Measurements from ENCODE around the gene HSPB6. TPM values are rescaled to one million over a fixed set of nuclear protein-coding genes. Genes with fewer than 3 reads are reported as not detected.
"Not testable (repeated sequence)": the region's sequence is repeated elsewhere in the genome, so short reads cannot be mapped to it uniquely, and the experiment has no call there.

Gene HSPB6
- total RNA-seq, 4 donors from 2014 or later, result 44.9 to 119 (median 96.6) TPM

DNA sequence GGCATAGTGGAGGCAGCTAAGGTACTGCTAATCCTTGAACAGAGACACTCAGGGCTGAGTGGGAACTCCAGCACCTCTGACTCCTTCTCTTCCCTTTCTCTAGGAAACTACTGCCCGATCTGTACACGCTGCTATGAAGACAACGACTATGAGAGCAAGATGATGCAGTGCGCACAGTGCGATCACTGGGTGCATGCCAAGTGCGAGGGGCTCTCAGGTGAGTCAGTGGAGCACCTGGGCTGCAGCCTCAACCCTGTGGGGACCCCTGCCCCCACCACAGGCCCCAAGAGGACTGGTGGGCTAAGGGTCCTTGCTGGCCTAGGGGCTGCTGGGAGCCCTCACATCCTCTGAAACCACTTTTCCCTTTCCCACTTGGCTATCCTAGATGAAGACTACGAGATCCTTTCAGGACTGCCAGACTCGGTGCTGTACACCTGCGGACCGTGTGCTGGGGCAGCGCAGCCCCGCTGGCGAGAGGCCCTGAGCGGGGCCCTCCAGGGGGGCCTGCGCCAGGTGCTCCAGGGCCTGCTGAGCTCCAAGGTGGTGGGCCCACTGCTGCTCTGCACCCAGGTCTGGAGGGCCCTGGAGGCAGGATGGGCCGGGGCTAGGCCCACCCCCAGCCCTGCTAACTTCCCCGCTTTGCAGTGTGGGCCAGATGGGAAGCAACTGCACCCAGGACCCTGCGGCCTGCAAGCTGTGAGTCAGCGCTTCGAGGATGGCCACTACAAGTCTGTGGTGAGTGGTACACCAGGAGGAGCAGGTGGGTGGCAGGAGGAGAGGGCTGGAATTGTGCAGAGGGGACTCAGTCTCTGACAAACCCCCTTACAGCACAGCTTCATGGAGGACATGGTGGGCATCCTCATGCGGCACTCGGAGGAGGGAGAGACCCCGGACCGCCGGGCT, 29.5 kb downstream of the HSPB6 start:
- WGBS, 2 donors (ENCODE audit: low coverage in 1 of 2), result 90% methylated on average over 4 of the region's 25 CpGs; no CpG with 5 or more reads in 1 of the 2 donors
- Histone ChIP-seq H3K27me3 (no peaks in the 10 kb centered on the region), H3K36me3 (peaks cover 0 to 100% of the 10 kb centered on the region in 2 donors), H3K4me3 (no peak overlapping the region), H3K27ac (no peak overlapping the region), H3K4me1 (peaks cover 0 to 7% (median 0%) of the 10 kb centered on the region in 3 donors), H3K9me3 (no peaks in the 10 kb centered on the region)
- no peak for ATAC-seq
- TF ChIP-seq POLR2A (IDR thresholded peaks at IDR 0.05) (no peak), POLR2AphosphoS5 (IDR thresholded peaks at IDR 0.05) (no peak)

- H3K36me3 ChIP-seq, result peaks cover 0 to 100% of the 10 kb centered on the region in 2 donors
- H3K27ac ChIP-seq, result no peak overlapping the region
- 83 to 91% methylated on average over 2 to 6 of the region's 23 CpGs for WGBS, 2 donors (ENCODE audit: low coverage in 1 of 2)
- TF ChIP-seq EP300 (IDR thresholded peaks at IDR 0.05) (no peak), POLR2AphosphoS5 (IDR thresholded peaks at IDR 0.05) (no peak), POLR2A (IDR thresholded peaks at IDR 0.05) (no peak), CTCF (IDR thresholded peaks at IDR 0.05) (no peak)
- H3K9me3 ChIP-seq, result no peaks in the 10 kb centered on the region
- H3K27me3 ChIP-seq, result no peaks in the 10 kb centered on the region
- H3K4me1 ChIP-seq, result peaks cover 0 to 25% (median 0%) of the 10 kb centered on the region in 3 donors
- no peak overlapping the region for H3K4me3 ChIP-seq
- no peak for ATAC-seq
Measured at GRCh38 chr19:35725216-35725861, 31.5 kb downstream of the HSPB6 start.

DNA sequence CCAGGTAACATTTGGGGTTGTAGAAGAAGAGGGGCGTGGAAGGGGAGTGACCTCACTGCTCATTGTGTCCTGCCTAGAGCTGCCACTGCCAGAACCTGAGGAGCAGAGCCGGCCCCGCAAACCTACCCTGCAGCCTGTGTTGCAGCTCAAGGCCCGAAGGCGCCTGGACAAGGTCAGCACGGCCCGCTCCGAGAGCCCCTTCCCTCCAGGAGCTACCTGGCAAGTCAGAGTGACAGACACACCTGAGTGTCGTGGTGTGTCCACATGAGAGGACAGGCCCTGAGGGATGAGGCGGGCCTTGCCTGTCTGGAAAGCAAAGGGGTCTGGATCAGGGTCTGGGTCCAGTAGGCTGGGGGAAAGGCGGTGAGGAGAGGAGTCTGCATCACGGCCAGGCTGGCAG, 32.3 kb downstream of the HSPB6 start:
- H3K9me3 ChIP-seq, result no peaks in the 10 kb centered on the region

DNA sequence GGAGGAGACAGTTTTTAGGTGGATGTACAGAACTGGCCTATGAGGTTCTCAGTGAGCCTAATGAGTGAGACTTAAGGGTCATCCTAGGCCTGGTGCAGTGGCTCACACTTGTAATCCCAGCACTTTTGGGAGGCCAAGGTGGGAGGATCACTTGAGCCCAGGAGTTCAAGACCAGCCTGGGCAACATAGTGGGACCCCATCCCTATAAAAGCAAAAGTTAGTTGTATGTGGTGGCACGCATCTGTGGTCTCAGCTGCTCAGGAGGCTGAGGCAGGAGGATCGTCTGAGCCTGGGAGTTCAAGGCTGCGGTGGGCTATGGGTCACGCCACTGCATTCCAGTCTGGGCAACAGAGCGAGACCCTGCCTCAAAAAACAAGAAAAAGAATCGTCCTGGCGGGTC, 32.7 kb downstream of the HSPB6 start:
- H3K9me3 ChIP-seq, result not testable (repeated sequence)

More for the DNA sequence above, 32.3 kb downstream of the HSPB6 start:
- Histone ChIP-seq H3K27me3 (no peaks in the 10 kb centered on the region), H3K4me3 (no peak overlapping the region), H3K4me1 (peaks cover 0 to 33% (median 0%) of the 10 kb centered on the region in 3 donors), H3K36me3 (peaks cover 0 to 100% of the 10 kb centered on the region in 2 donors), H3K27ac (no peak overlapping the region)
- TF ChIP-seq POLR2A (IDR thresholded peaks at IDR 0.05), result no peak
- no peak for TF ChIP-seq CTCF (IDR thresholded peaks at IDR 0.05)
- TF ChIP-seq EP300 (IDR thresholded peaks at IDR 0.05), result no peak
- TF ChIP-seq POLR2AphosphoS5 (IDR thresholded peaks at IDR 0.05), result no peak
- WGBS, 2 donors (ENCODE audit: low coverage in 1 of 2), result 83% methylated on average over 1 of the region's 12 CpGs; no CpG with 5 or more reads in 1 of the 2 donors
- no peak for ATAC-seq

DNA sequence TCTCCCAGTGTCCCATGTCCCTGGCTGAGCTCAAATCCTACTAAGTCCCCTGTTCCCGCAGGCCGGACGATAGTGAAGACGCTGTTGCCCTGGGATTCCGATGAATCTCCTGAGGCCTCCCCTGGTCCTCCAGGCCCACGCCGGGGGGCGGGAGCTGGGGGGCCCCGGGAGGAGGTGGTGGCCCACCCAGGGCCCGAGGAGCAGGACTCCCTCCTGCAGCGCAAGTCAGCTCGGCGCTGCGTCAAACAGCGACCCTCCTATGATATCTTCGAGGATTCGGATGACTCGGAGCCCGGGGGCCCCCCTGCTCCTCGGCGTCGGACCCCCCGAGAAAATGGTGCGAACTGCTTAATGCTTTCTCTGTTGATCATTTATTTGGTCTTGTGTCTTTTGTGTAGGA, 33.2 kb downstream of the HSPB6 start:
- WGBS, 2 donors (ENCODE audit: low coverage in 1 of 2), result 88 to 100% methylated on average over 3 to 5 of the region's 24 CpGs

More for the DNA sequence above, 32.7 kb downstream of the HSPB6 start:
- H3K4me3 ChIP-seq, H3K27ac ChIP-seq, H3K27me3 ChIP-seq, ATAC-seq: not testable (repeated sequence)
- 89 to 90% methylated on average over 7 of the region's 7 CpGs for WGBS, 2 donors (ENCODE audit: low coverage in 1 of 2)
- Histone ChIP-seq H3K4me1 (peaks cover 0 to 37% (median 3%) of the 10 kb centered on the region in 3 donors), H3K36me3 (peaks cover 0 to 97% of the 10 kb centered on the region in 2 donors)

More for the DNA sequence above, 33.2 kb downstream of the HSPB6 start:
- peaks cover 0 to 92% of the 10 kb centered on the region in 2 donors for H3K36me3 ChIP-seq
- no peak for TF ChIP-seq CTCF (IDR thresholded peaks at IDR 0.05)
- no peak for TF ChIP-seq POLR2AphosphoS5 (IDR thresholded peaks at IDR 0.05)
- TF ChIP-seq EP300 (IDR thresholded peaks at IDR 0.05), result no peak
- TF ChIP-seq POLR2A (IDR thresholded peaks at IDR 0.05), result no peak
- no peaks in the 10 kb centered on the region for H3K9me3 ChIP-seq
- peaks cover 0 to 41% (median 8%) of the 10 kb centered on the region in 3 donors for H3K4me1 ChIP-seq
- no peak for ATAC-seq
- H3K27ac ChIP-seq, result no peak overlapping the region
- no peaks in the 10 kb centered on the region for H3K27me3 ChIP-seq
- no peak overlapping the region for H3K4me3 ChIP-seq

Data from gastroesophageal sphincter (tissue), 4 donors.